HG03097 (cell line): ENCODE data around the gene SCGB1D1.

Experiments used
- ATAC-seq: cut with Tn5 transposase; IDR thresholded peaks from one replicate; pipeline ENCODE4 v1.9.1; 2021; ENCODE audit not compliant: unreplicated experiment, low FRiP score

SCGB1D1 gene

GRCh38 chr11:62190011-62190410 is at the start of gene SCGB1D1:
Gene SCGB1D1 (plus strand): TSS chr11:62190216. CDS start chr11:62190285, 69 bp downstream.
- no peak for ATAC-seq

DNA sequence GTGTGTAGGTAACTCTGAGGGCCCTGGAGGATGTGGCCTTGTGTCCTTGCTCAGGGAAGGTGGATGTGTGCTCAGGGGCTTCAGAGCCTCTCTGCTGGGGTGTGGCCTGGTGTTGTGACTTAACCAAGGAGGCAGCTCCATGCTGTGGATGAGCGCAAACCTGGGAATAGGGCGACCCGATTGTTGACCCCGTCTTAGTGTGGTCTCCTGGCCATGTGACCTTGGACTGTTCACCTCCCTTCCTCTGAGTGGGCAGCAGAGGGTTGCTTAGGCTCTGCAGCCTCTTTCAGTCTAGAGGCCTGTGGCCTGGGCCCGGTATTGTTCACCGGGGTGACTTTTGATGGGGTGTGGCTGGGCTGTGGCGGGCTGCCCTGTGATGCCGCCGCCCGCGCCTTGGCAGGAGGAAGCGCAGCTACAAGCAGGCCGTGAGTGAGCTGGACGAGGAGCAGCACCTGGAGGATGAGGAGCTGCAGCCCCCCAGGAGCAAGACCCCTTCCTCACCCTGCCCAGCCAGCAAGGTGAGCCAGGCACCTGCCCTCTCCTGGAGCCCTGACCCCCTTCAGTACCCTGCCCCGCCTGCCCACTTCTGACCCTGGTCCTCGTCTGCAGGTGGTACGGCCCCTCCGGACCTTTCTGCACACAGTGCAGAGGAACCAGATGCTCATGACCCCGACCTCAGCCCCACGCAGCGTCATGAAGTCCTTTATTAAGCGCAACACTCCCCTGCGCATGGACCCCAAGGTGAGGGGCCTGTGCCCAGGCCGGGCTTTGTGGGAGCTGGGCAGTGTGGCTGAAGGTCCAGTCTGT is 49.5 kb upstream of the SCGB1D1 start:
- ATAC-seq: no peak

GRCh38 chr11:62141111-62142042 is 48.6 kb upstream of the SCGB1D1 start:
- ATAC-seq: no peak

DNA sequence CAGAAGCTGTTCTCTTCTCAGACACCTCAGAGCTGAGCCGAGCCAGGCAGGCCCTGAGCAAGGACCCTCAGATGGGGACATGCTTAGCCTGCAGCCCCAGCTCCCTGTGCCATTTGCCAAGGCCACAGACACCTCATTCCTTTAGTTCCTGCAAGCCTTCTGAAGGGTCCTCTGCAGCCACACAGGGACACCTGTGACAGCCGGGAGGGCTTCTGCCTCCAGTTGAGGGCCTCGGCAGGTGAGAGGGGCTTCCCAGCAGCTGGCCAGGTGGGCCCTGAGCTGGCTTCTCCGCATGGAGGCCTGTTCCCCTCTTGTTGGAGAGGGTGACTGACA is 48.0 kb upstream of the SCGB1D1 start:
- ATAC-seq: no peak

GRCh38 chr11:62142921-62143320 is 47.1 kb upstream of the SCGB1D1 start:
- no peak for ATAC-seq

DNA sequence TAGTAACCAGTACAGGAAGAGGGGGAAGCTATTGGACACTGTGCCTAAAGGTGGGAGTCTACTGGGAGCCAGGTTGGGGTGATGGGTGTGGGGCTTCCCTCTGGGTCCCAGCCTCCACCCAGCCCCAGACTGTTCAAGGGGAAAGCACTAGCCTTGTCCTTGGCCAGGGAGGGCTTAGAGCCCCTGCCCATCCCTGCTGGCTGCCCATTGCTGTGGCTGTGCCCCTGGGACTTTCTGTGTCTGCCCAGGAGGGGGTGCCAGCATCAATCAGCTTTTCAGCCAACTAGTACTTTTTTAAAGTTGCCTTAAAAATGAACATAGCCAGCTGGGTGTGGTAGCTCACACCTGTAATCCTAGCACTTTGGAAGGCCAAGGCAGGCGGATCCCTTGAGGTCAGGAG is 46.3 kb upstream of the SCGB1D1 start:
- ATAC-seq: no peak

DNA sequence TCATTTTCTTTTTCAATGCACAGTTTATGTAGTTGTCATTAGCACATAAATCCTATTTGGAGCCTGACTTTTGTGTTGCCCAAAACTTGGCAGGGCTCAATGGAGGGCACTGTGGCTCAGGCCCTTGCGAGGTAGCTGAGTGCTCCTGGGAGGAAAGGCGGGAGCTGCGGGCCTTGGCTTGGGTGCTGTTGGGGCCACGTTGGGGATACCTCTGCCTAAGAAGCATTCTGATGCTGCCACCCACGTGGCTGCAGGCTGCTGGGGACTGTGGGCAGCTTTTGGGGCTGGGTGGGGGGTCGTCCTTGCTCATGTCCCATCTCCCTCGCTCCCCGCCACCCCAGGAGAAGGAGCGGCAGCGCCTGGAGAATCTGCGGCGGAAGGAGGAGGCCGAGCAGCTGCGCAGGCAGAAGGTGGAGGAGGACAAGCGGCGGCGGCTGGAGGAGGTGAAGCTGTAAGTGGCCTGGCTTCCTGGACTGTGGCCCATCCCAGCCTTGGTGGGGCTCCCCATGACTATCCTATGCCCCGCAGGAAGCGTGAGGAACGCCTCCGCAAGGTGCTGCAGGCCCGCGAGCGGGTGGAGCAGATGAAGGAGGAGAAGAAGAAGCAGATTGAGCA is 45.3 kb upstream of the SCGB1D1 start:
- ATAC-seq: no peak

GRCh38 chr11:62145261-62145871 is 44.6 kb upstream of the SCGB1D1 start:
- no peak for ATAC-seq

GRCh38 chr11:62146476-62147200 is 43.4 kb upstream of the SCGB1D1 start:
- no peak for ATAC-seq

DNA sequence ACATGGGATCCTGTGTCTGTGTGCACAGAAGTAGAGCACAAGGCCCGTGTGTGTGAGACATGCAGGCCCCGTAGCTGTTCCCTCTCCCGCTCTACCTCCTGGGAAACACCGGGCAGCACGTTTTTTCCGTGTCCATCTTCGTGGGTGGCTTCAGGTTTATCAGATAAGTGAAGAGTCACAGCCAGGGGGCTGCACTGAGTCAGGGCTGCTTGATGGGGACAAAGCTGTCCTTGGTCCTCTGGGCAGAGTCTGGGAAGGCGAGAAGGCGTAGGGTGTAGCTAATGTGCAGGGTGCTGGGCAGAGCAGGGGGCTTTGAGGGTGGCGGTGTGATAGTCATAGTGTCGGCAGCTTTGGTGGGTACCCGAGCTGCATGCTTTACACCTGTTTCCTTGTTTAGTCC is 42.5 kb upstream of the SCGB1D1 start:
- ATAC-seq: no peak

- no peak for ATAC-seq
These were observed 41.6 kb upstream of the SCGB1D1 start for GRCh38 chr11:62148271-62148980.

DNA sequence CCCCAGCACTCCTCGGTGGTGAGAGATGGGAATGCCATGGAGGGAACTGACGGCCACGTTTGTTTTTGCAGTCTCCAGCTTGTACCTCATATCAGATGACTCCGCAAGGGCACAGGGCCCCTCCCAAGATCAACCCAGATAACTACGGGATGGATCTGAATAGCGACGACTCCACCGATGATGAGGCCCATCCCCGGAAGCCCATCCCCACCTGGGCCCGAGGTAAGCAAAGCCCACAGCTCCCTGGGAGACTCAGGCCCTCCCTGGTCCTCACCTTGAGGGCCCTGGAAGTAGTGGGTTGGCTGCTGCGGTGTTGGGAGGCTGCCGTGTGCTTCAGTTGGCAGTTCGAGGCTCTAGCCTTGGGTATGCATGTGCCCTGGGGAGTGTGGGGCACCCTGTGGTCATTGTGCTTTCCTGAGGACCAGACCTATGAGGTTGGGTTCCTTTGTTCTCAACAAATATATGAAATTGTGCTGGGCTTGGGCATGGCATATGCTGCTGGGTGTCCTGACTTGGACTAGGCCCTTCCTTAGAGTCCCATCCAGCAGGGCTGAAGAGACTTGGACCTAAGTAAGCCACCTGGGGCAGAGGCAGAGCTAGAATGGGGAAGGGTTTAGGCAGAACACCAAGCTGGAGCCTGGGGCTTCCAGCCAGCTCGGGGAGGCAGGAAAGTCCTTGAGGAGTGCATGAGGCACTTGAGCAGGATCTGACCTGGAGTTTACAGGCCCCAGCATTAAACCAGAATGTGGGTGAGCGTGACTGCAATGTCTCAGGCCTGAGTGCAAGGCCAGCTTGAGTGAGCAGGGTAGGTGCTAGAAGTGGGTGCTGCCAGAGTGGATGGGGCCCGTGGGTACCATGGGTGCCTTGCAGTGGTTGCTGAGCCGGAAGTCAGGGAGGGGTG is 39.8 kb upstream of the SCGB1D1 start:
- no peak for ATAC-seq

DNA sequence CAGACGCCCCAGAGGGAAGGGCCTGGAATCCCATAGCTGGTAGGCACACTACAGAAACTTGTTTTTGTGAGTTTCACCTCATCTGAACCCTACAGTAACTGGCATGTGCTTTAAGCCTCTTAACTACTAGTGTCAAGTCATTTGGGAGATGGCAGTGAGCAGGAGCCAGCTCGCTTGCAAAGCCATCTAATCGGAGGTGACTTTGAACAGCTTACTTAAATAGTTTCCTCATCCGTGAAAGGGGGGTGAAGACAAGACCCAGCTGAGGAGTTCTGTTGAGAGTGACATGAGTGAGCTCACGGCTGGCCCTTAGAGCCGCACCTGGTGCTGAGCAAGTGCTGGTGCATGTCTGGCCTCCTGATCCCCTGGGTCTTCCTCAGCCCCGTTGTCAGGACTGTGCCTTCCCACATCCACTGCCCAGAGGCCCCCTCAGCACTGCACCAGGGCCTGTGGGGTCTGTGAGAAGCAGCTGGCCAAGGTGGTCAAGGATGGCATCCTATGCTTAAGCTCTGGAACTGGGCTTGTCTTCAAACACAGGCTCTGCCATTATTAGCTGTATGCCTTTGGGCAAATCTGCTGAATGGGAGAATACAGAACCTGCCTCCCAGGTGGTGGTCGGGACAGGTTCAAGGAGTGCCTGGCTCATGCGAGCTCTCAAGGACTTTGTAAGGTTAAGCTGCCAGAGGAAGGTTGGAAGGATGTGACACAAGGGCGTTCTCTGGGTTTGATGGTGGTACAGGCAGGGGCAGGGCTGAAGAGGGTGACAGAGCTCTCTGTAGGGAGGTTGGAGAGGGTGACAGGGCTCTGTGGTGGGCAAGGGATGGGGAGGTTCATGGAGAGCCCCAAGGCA is 38.9 kb upstream of the SCGB1D1 start:
- no peak for ATAC-seq

GRCh38 chr11:62151737-62152102 is 38.3 kb upstream of the SCGB1D1 start:
- no peak for ATAC-seq

GRCh38 chr11:62152245-62153086 is 37.5 kb upstream of the SCGB1D1 start:
- ATAC-seq: no peak

DNA sequence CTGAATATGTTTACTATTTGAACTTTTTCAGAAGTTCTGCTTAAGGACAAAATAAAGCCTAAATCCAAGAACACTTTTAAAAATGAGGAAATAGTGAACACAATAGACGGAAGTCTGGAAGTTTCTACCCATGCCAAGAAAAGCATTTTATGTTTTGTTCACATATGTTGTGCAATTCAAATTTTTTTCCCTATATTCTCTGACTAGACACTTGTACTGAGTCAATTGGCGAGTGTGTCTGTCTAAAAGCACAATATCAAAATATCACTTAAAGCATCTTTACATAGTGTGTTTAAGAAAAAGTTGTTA is 37.0 kb upstream of the SCGB1D1 start:
- no peak for ATAC-seq

GRCh38 chr11:62153617-62154016 is 36.4 kb upstream of the SCGB1D1 start:
- ATAC-seq: no peak
